Measurements from ENCODE around the gene HAUS3. TPM values are rescaled to one million over a fixed set of nuclear protein-coding genes. Genes with fewer than 3 reads are reported as not detected.

Gene HAUS3
- total RNA-seq, 1 experiment from 2014 or later, result 11.2 TPM

DNA sequence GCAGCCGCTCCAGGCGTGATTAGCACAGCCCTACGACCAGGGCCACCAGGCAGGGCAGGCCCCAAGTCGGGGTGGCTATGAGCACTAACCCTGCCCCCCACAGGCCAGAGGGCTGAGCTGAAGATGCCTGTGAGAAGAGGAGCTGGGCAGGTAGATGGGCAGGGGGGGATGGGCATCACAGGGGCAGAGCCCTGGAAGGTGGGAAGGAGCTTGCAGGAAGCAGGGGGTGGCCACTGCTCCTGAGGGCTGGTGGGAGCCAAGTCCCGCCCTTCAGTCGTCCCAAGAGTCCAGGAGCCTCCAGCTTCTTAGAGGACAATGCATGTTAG lies 27.2 kb upstream of the HAUS3 start:
- Histone ChIP-seq H3K4me1 (ENCODE audit: control insufficient read depth, insufficient read depth, low read length) (peaks cover 5% of the 10 kb centered on the region; the same call in 1 of the 2 replicates), H3K27me3 (ENCODE audit: control insufficient read depth, insufficient read depth, low read length) (no peaks in the 10 kb centered on the region), H3K4me3 (ENCODE audit: low read depth in 2 of 2, low read length in 2 of 2) (no peak overlapping the region), H3K27ac (ENCODE audit: low read length) (no peak overlapping the region), H3K9me3 (ENCODE audit: control insufficient read depth, insufficient read depth, low read depth, low read length) (no peaks in the 10 kb centered on the region), H3K36me3 (ENCODE audit: control insufficient read depth, insufficient read depth, low read length) (no peaks in the 10 kb centered on the region)
- in situ Hi-C loops (cut with HindIII; ENCODE audit: low pct_unique_long_range_greater_than_20kb, low sequenced_read_pairs), result no loop called here
- ATAC-seq (no peak), DNase-seq (ENCODE audit: low read depth, low spot score) (no peak)
- BruUV-seq (replicated peaks), result no TSS peak
- intact Hi-C loops (cut with micrococcal nuclease; ENCODE audit: unreplicated experiment), result no loop called here
- CTCF ChIA-PET, result no interaction called here
- POLR2A ChIA-PET, result no interaction called here
- TF ChIP-seq TCF7L2 (IDR thresholded peaks at IDR 0.05; ENCODE audit: low read depth, low read length) (no peak), POLR2AphosphoS5 (IDR thresholded peaks at IDR 0.05; ENCODE audit: low read depth, low read length) (no peak), SIN3A (IDR thresholded peaks at IDR 0.05; ENCODE audit: borderline replicate concordance, insufficient read depth, low read depth, low read length) (no peak)
- TF ChIP-seq, protein P1, sequence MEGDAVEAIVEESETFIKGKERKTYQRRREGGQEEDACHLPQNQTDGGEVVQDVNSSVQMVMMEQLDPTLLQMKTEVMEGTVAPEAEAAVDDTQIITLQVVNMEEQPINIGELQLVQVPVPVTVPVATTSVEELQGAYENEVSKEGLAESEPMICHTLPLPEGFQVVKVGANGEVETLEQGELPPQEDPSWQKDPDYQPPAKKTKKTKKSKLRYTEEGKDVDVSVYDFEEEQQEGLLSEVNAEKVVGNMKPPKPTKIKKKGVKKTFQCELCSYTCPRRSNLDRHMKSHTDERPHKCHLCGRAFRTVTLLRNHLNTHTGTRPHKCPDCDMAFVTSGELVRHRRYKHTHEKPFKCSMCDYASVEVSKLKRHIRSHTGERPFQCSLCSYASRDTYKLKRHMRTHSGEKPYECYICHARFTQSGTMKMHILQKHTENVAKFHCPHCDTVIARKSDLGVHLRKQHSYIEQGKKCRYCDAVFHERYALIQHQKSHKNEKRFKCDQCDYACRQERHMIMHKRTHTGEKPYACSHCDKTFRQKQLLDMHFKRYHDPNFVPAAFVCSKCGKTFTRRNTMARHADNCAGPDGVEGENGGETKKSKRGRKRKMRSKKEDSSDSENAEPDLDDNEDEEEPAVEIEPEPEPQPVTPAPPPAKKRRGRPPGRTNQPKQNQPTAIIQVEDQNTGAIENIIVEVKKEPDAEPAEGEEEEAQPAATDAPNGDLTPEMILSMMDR (IDR thresholded peaks at IDR 0.05), result no peak
- TF ChIP-seq, protein P2, sequence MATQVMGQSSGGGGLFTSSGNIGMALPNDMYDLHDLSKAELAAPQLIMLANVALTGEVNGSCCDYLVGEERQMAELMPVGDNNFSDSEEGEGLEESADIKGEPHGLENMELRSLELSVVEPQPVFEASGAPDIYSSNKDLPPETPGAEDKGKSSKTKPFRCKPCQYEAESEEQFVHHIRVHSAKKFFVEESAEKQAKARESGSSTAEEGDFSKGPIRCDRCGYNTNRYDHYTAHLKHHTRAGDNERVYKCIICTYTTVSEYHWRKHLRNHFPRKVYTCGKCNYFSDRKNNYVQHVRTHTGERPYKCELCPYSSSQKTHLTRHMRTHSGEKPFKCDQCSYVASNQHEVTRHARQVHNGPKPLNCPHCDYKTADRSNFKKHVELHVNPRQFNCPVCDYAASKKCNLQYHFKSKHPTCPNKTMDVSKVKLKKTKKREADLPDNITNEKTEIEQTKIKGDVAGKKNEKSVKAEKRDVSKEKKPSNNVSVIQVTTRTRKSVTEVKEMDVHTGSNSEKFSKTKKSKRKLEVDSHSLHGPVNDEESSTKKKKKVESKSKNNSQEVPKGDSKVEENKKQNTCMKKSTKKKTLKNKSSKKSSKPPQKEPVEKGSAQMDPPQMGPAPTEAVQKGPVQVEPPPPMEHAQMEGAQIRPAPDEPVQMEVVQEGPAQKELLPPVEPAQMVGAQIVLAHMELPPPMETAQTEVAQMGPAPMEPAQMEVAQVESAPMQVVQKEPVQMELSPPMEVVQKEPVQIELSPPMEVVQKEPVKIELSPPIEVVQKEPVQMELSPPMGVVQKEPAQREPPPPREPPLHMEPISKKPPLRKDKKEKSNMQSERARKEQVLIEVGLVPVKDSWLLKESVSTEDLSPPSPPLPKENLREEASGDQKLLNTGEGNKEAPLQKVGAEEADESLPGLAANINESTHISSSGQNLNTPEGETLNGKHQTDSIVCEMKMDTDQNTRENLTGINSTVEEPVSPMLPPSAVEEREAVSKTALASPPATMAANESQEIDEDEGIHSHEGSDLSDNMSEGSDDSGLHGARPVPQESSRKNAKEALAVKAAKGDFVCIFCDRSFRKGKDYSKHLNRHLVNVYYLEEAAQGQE (IDR thresholded peaks at IDR 0.05; ENCODE audit: insufficient read depth in 1 of 2, low read depth in 2 of 2, low read length in 1 of 2), result no peak

DNA sequence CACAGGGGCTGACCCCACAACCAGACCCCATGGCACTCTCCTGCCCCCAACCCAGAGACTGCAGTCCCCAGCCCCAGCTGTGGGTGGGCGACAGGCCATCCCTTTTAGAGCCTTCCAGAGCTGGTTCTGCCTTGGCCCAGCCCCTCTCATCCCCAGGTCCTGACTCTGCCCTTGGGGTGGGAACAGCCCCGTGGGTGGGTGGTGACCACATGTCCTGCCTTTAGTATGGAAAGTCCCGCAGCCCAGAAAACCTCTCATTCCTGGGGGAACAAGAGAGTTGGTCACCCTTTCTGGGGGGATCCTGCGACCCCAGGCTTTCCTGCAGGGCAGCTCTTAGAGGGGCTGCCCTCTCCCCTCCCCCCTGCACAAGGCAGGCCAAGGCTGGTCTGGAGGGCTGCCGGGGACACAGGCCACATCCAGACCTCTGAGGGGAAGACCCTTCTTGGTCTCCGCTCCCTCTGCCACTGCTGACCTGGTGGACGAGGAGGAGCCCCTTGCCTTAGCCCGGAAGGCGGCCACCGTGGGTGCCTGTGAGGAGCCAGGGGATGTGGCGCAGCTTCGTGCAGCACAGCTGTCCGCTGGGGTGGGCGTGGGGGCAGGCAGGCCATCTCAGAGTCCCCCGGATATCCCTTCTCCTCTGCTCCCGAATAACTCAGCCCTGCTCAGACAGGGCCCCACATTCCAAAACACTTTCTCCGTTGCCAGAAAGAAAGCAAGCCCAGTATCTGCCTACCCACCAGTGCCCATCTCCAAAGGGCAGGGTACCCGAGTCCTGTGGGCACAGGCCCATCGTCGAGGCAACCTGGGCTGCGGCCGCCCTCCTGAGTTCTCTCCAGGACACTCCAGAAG lies 26.7 kb upstream of the HAUS3 start:
- intact Hi-C loops (cut with micrococcal nuclease; ENCODE audit: unreplicated experiment) (no loop called here), in situ Hi-C loops (cut with HindIII; ENCODE audit: low pct_unique_long_range_greater_than_20kb, low sequenced_read_pairs) (no loop called here)
- DNase-seq (ENCODE audit: low read depth, low spot score), result no peak
- ATAC-seq, result no peak
- no peaks in the 10 kb centered on the region for H3K27me3 ChIP-seq (ENCODE audit: control insufficient read depth, insufficient read depth, low read length)
- CTCF ChIA-PET, result no interaction called here
- no peaks in the 10 kb centered on the region for H3K36me3 ChIP-seq (ENCODE audit: control insufficient read depth, insufficient read depth, low read length)
- H3K4me1 ChIP-seq (ENCODE audit: control insufficient read depth, insufficient read depth, low read length), result peaks cover 5% of the 10 kb centered on the region; the same call in 1 of the 2 replicates
- no peaks in the 10 kb centered on the region for H3K9me3 ChIP-seq (ENCODE audit: control insufficient read depth, insufficient read depth, low read depth, low read length)
- H3K4me3 ChIP-seq (ENCODE audit: low read depth in 2 of 2, low read length in 2 of 2), result no peak overlapping the region
- TF ChIP-seq TCF7L2 (IDR thresholded peaks at IDR 0.05; ENCODE audit: low read depth, low read length) (no peak), POLR2AphosphoS5 (IDR thresholded peaks at IDR 0.05; ENCODE audit: low read depth, low read length) (no peak), SIN3A (IDR thresholded peaks at IDR 0.05; ENCODE audit: borderline replicate concordance, insufficient read depth, low read depth, low read length) (no peak)
- TF ChIP-seq, protein P1 (IDR thresholded peaks at IDR 0.05), result no peak
- TF ChIP-seq, protein P2 (IDR thresholded peaks at IDR 0.05; ENCODE audit: insufficient read depth in 1 of 2, low read depth in 2 of 2, low read length in 1 of 2), result no peak
- POLR2A ChIA-PET, result no interaction called here
- BruUV-seq (replicated peaks), result no TSS peak
- no peak overlapping the region for H3K27ac ChIP-seq (ENCODE audit: low read length)
